Embryonic facial prominence (tissue), 1 donor: Measurements from ENCODE around the gene CFAP70.
"Not testable (repeated sequence)": the region's sequence is repeated elsewhere in the genome, so short reads cannot be mapped to it uniquely, and the experiment has no call there.

ENCODE experiments used
- DNase-seq: peaks from one replicate; pipeline ENCODE4 v3.0.0-alpha.2; 2016; ENCODE audit errors: extremely low spot score

The CFAP70 gene

GRCh38 chr10:73339436-73339835, 19.2 kb downstream of the CFAP70 start:
- DNase-seq: no peak

GRCh38 chr10:73338801-73339368, 19.8 kb downstream of the CFAP70 start:
- DNase-seq: no peak

DNA sequence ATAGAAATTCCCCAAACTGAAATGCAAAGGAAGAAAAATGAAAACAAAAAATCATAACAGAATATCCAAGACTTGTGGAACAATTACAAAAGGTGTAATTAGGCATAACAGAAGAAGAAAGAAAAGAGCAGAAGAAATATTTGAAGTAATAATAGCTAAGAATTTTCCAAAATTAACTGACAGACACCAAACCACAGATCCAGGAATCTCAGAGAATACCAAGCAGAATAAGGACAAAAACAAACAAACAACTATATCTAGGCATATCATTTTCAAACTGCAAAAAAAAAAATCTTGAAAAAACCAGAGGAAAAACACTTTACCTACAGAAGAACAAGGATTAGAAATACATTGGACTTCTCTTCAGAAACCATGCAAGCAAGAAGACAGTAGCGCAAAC, 25.5 kb downstream of the CFAP70 start:
- no peak for DNase-seq

DNA sequence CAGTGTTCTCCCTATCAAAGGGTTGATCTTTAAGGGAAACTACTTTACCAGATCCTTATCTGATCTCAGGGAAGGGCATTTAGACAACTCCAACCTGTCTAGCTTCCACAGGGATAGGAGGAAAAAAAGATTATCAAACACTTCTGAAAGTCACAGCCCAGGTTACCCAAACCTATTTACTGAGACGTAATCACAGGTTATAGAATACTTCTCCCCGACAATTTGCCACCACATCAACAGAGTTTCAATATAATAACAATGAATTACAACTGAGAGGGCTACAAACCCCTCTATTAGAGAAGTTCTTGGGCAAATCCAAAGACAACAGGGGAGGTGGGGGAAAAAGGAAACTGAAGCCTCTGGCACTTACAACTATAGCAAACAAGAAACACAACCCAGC, 26.3 kb downstream of the CFAP70 start:
- no peak for DNase-seq

DNA sequence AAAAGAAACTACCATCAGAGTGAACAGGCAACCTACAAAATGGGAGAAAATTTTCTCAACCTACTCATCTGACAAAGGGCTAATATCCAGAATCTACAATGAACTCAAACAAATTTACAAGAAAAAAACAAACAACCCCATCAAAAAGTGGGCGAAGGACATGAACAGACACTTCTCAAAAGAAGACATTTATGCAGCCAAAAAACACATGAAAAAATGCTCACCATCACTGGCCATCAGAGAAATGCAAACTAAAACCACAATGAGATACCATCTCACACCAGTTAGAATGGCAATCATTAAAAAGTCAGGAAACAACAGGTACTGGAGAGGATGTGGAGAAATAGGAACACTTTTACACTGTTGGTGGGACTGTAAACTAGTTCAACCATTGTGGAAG, 30.1 kb downstream of the CFAP70 start:
- DNase-seq: not testable (repeated sequence)

DNA sequence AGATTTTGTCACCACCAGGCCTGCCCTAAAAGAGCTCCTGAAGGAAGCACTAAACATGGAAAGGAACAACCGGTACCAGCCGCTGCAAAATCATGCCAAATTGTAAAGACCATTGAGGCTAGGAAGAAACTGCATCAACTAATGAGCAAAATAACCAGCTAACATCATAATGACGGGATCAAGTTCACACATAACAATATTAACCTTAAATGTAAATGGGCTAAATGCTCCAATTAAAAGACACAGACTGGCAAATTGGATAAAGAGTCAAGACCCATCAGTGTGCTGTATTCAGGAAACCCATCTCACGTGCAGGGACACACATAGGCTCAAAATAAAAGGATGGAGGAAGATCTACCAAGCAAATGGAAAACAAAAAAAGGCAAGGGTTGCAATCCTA, 33.4 kb downstream of the CFAP70 start:
- not testable (repeated sequence) for DNase-seq

- DNase-seq: not testable (repeated sequence)
Measured at GRCh38 chr10:73323582-73323981, 35.1 kb downstream of the CFAP70 start.

- no peak for DNase-seq
Measured at GRCh38 chr10:73310475-73310874, 48.2 kb downstream of the CFAP70 start.

DNA sequence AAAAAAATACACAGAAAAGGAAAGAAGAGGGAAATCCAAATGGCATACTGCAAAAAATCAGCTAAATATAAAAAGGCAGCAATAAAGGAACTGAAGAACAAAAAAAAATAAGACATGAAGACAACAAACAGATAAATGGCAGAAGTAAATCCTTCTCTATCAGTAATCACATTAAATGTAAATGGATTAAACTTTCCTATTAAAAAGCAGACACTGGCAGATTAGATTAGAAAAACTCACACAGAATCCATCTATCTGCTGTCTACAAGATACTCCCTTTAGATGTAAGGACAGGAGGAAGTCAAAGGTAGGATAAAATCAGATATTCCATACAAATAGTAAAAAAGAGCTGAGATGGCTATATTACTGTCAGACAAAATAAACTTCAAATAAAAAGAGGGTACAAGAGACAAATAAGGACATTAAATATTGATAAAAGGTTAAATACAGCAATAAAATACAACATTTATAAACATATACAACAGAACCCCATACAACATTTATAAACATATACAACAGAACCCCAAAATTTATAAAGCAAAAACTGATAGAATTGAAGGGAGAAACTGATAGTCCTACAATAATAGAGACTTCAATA, 51.4 kb downstream of the CFAP70 start:
- DNase-seq: no peak

DNA sequence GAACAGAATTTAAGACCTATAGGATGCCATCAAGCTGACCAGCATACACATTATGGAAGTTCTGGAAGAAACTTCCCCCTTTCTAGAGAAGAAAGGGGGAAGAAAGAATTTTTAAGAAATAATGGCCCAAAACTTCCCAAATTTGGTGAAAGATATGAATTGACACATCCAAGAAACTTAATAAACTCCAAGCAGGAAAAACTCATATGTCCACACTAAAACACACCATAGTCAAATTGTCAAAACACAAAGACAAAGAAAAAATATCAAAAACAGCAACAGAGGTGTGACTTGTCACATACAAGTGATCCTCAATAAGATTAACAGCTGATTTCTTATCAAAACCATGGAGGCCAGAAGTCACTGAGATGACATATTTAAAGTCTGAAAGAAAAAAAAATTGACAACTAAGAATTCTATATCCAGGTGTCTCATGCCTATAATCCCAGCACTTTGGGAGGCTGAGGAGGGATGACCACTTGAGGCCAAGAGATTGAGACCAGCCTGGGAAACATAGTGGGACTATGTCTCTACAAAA, 52.4 kb downstream of the CFAP70 start:
- no peak for DNase-seq

DNA sequence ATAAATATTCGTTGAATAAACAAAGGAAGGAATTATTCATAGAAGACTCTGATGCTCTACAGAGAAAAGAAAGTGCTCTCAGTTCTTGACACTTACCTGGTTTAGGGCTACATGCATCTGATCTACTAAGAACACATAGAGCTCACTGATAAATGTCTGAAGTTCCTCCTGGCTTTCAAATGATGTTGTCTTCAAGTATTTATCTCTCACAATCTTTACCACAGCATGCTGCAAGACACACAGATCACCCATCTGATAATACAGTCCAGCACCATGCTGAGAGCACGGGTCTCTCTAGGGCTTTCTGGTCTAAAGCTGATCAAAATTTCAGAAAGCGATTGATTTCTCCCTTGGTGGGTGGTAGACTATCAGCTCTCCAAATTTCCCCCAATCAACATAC, 61.7 kb downstream of the CFAP70 start:
- no peak for DNase-seq

- DNase-seq: no peak
Measured at GRCh38 chr10:73293461-73293860, 65.2 kb downstream of the CFAP70 start.

- no peak for DNase-seq
Measured at GRCh38 chr10:73289958-73290357, 68.7 kb downstream of the CFAP70 start.

DNA sequence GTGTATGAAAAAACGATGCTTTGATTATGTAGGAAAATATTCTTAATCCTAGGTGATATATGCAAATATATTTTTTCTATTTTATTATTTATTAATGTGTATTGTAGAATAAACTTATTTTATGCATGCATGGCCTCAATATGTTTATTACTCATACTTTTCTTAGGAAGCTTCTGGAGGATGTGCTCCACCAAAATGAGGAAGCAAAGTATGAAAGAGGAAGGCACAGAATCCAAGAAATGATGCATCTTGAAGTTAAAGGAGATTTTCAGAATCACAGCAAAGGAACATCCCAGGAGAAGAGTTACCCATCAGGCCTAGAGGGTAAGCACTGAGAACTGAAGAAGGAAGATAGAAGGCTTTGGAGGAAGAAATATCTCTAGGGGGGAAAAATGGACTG, 71.2 kb downstream of the CFAP70 start:
- DNase-seq: no peak

DNA sequence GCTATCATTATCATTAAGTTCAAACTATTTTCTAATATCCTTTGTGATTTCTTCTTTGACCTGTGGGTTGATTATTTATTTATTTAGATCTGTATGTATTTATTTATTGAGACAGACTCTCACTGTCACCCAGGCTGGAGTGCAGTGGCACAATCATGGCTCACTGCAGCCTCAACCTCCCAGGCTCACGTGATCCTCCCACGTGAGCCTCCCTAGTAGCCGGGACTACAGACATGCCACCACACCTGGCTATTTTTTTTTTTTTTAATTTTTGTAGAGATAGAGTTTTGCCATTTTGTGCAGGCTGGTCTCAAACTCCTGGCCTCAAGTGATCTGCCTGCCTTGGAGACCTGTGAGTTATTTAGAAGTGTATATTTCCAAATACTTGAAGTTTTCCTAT, 77.6 kb downstream of the CFAP70 start:
- DNase-seq: no peak

GRCh38 chr10:73264423-73264822, 94.2 kb downstream of the CFAP70 start:
- DNase-seq: no peak

- no peak for DNase-seq
Measured at GRCh38 chr10:73263693-73264347, 94.8 kb downstream of the CFAP70 start.

GRCh38 chr10:73262880-73263555, 95.6 kb downstream of the CFAP70 start:
- no peak for DNase-seq

DNA sequence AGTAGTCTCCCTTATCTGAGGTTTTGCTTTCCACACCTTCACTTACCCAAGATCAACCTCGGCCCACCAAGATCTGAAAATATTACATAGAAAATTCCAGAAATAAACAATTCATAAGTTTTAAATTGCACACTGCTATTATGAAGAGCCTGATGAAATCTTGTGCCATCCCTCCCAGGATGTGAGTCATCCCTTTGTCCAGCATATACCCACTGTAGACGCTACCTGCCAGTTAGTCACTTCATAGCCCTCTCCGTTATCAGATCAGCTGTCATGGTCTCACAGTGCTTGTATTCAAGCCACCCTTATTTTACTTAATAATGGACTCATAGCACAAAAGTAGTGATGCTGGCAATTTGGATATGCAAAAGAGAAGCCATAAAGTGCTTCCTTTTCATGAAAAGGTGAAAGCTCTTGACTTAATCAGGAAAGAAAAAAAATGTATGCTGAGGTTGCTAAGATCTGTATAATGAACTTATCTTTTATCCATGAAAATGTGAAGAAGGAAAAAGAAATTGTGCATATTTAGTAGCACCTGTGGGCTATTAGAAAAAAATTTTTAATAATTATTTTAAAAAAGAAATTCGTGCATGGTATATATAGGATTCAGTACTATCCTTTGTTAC, 96.4 kb downstream of the CFAP70 start:
- no peak for DNase-seq

DNA sequence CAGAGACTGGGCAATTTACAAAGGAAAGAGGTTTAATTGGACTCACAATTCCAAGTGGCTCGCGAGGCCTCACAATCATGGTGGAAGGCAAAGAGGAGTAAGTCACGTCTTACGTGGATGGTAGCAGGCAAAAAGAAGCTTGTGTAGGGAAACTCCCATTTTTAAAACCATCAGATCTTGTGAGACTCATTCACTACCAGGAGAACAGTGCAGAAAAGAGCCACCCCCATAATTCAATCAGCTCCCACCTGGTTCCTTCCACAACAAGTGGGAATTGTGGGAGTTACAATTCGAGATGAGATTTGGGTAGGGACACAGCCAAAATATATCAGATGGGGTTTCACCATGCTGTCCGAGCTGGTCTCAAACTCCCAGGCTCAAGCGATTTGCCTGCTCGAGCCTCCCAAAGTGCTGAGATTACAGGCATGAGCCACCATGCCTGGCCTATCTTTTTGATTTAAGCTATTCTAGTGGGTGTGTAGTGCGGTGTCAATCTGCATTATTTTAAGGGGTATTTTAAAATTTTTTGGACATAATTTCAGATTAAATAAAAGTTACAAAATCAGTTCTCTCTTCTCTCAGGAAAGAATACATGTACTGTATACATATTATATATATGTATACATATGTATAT, 97.2 kb downstream of the CFAP70 start:
- no peak for DNase-seq

GRCh38 chr10:73258612-73259011, 100.1 kb downstream of the CFAP70 start:
- DNase-seq: not testable (repeated sequence)

- DNase-seq: no peak
Measured at GRCh38 chr10:73253225-73253555, 105.5 kb downstream of the CFAP70 start.
